ENCODE measurements around the gene ELAVL4.

DNA sequence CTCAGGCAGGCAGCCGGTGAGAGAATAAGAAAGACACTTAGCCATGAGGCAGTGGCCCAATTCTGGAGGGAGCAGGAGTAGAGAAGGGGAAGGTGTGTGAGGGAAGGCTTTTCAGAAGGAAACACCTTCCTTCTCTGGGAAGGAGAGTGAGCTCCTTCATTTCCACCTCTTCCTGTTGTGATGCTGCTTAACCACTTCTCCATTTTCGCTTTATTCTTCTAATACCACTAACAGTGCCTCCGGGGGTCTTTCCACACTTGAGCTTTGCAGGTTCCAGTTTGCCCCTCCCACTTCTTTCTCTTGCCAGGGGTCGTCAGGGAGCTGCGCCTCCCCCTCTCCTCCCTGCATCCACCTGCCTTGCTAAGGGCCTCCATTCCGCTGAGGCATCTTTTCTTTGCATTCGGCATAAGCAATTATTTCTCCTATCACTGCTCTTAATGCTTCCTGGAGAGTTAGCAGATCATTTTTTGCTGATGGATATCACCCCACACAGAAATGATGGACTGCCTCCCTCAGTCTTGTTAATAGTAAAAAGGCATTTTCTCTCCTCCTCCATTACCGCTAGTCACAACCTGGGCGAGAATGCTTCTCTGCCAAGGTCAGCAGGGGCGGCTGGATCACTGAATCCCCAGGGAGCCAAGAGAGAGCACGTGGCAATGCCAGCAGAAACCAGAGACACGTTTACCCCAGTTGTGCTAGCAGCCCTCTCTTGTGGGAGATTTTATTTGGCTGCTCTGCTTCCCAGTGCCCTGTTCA is 74.8 kb downstream of the ELAVL4 start:
- no peak for TF ChIP-seq CTCF (conservative IDR thresholded peaks at IDR 0.05; ENCODE audit: low read depth, low read length)
- TF ChIP-seq EZH2 (IDR thresholded peaks at IDR 0.05; ENCODE audit: borderline replicate concordance, low read depth, low read length, poor library complexity, severe bottlenecking): no peak

All from A673 (cell line).